Lower lobe of right lung (tissue), 2 donors: Measurements from ENCODE around the gene ARR3. TPM values are rescaled to one million over a fixed set of nuclear protein-coding genes. Genes with fewer than 3 reads are reported as not detected.
"Not testable (repeated sequence)": the region's sequence is repeated elsewhere in the genome, so short reads cannot be mapped to it uniquely, and the experiment has no call there.

Experiments used
- ATAC-seq, 2 donors: fragments of 200-7000 bp; cut with Tn5 transposase; one replicate each; pipeline ENCODE4 v1.9.1; 2020 to 2022; ENCODE audit warnings: mild to moderate bottlenecking in 2 of 2, moderate library complexity in 2 of 2
- DNase-seq: peaks from one replicate; pipeline ENCODE4 v3.0.0-alpha.2; 2020
- H3K27ac ChIP-seq: fragments of 200-600 bp; one replicate; pipeline ENCODE4 v1.8.0; 2022
- H3K27me3 ChIP-seq: fragments of 200-600 bp; one replicate; pipeline ENCODE4 v1.8.0; 2022; ENCODE audit warnings: low read depth
- H3K36me3 ChIP-seq: fragments of 200-600 bp; one replicate; pipeline ENCODE4 v1.8.0; 2022; ENCODE audit warnings: mild to moderate bottlenecking
- H3K4me1 ChIP-seq: fragments of 200-600 bp; one replicate; pipeline ENCODE4 v1.8.0; 2022
- H3K4me3 ChIP-seq: fragments of 200-600 bp; one replicate; pipeline ENCODE4 v1.8.0; 2022; ENCODE audit warnings: mild to moderate bottlenecking
- H3K9me3 ChIP-seq: fragments of 200-600 bp; one replicate; pipeline ENCODE4 v1.8.0; 2022
- intact Hi-C: fragments of 100-400 bp; cut with DNase I; formaldehyde crosslinking; loops from one replicate; pipeline ENCODE4 v1.11.0; 2022
- total RNA-seq: library from RNA; stranded (reverse); fragmentation: NEBNext Ultra II Directional; extraction: Animal tissue kit (Norgen Biotek cat#: 25700); gene quantifications from one replicate; pipeline ENCODE4 v1.2.1, GENCODE V29; 2021
- TF ChIP-seq, protein P1 (sequence below): fragments of 200-600 bp; IDR thresholded peaks from one replicate; pipeline ENCODE4 v1.8.0; 2022; ENCODE audit warnings: antibody characterized with exemption, mild to moderate bottlenecking
- donor health status: DM: no; HTN: yes; CAD: no; lungs with severe emphysema.

ARR3 gene
- total RNA-seq, 1 donor from 2014 or later = not detected

DNA sequence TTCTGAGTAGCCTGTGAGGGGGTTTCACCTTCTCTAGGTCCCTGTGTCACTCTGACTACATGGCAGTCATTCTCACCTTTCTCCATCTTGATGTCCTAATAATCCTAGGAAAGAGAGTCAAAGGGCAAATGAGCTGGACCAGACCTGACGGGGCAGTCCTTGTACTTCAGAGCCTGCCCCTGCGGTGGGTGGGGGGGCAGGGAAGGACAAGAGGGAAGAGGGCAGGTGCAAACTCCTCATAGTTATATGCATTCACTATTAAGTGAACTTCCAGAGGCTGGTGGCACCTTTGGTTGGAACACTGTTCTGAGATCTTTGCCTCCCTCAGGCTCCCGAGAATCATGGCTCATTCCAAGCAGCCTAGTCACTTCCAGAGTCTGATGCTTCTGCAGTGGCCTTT, 33.8 kb upstream of the ARR3 start, which contains the start of gene AWAT1:
Gene AWAT1, plus strand, starts transcription at position 301 of the 400 bp plus-strand sequence. Its CDS starts 41 bp downstream, at position 342.
- DNase-seq (no peak), ATAC-seq (no peak)
- no peak within 1 kb of the TSS for H3K4me3 ChIP-seq
- H3K27me3 ChIP-seq = no peaks in the 10 kb centered on the region
- H3K9me3 ChIP-seq = no peaks in the 10 kb centered on the region
- no peaks in the 10 kb centered on the region for H3K4me1 ChIP-seq
- TF ChIP-seq, protein P1, sequence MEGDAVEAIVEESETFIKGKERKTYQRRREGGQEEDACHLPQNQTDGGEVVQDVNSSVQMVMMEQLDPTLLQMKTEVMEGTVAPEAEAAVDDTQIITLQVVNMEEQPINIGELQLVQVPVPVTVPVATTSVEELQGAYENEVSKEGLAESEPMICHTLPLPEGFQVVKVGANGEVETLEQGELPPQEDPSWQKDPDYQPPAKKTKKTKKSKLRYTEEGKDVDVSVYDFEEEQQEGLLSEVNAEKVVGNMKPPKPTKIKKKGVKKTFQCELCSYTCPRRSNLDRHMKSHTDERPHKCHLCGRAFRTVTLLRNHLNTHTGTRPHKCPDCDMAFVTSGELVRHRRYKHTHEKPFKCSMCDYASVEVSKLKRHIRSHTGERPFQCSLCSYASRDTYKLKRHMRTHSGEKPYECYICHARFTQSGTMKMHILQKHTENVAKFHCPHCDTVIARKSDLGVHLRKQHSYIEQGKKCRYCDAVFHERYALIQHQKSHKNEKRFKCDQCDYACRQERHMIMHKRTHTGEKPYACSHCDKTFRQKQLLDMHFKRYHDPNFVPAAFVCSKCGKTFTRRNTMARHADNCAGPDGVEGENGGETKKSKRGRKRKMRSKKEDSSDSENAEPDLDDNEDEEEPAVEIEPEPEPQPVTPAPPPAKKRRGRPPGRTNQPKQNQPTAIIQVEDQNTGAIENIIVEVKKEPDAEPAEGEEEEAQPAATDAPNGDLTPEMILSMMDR = no peak
- H3K27ac ChIP-seq = no peak within 1 kb of the TSS
- intact Hi-C loops = no loop called here
- no peaks in the 10 kb centered on the region for H3K36me3 ChIP-seq

DNA sequence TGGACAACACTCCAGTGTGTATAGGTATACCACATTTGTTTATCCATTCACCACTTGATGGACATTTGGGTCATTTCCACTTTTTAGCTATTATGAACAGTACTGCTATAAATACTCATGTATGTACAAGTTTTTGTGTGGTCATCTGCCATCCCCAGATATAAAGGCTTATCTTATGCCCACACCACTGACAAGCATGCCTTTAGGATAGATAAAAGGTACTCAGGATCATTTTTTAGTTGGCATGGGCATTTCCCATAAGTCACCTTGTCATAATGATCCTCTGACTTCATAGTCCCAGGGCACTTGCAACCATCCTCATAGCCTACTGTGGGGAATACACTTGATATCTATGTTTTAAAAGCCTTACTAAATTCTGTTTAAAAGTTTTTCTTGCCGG, 27.4 kb upstream of the ARR3 start:
- Histone ChIP-seq H3K36me3 (no peaks in the 10 kb centered on the region), H3K27me3 (no peaks in the 10 kb centered on the region), H3K4me3 (no peak overlapping the region), H3K27ac (no peak overlapping the region), H3K9me3 (no peaks in the 10 kb centered on the region), H3K4me1 (no peaks in the 10 kb centered on the region)
- ATAC-seq = no peak
- intact Hi-C loops = no loop called here
- no peak for DNase-seq
- TF ChIP-seq, protein P1 = no peak

DNA sequence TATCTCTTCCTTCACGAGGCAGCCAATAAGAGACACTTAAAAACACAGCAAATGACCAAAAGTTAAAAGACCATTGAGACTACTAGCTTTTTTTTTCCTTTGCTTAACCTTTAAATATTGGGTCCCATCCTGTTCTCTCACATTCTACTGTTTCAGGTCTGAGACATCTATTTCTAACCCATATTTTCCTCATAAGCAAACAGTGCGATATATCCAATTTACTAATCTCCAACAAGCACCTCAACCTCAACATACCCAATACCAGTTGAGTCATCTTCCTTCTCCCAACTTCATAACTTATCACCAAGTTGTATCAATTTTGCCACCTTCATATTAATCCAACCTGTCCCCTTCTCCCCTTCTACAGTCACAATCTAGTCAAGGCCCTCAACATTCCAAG, 26.6 kb upstream of the ARR3 start:
- ATAC-seq (no peak), DNase-seq (no peak)
- H3K27me3 ChIP-seq = no peaks in the 10 kb centered on the region
- H3K36me3 ChIP-seq = no peaks in the 10 kb centered on the region
- H3K9me3 ChIP-seq = no peaks in the 10 kb centered on the region
- intact Hi-C loops = no loop called here
- TF ChIP-seq, protein P1 = no peak
- H3K27ac ChIP-seq = no peak overlapping the region
- H3K4me1 ChIP-seq = no peaks in the 10 kb centered on the region
- no peak overlapping the region for H3K4me3 ChIP-seq

DNA sequence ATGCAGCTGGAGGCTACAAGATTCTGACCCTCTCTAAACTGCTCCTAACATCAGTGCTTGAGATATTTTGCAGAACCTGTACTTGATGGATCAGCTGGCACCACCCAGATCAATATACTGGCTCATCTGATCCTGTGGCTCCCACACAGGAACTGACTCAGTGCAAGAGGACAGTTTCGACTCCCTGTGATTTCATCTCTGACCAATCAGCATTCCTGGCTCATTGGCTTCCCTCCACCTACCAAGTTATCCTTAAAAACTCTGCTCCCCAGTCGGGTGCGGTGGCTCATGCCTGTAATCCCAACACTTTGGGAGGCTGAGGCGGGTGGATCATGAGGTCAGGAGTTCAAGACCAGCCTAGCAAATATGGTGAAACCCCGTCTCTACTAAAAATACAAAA, 24.5 kb upstream of the ARR3 start:
- H3K36me3 ChIP-seq, H3K9me3 ChIP-seq, H3K4me1 ChIP-seq, H3K4me3 ChIP-seq, H3K27ac ChIP-seq, H3K27me3 ChIP-seq, DNase-seq, intact Hi-C loops, ATAC-seq: not testable (repeated sequence)

DNA sequence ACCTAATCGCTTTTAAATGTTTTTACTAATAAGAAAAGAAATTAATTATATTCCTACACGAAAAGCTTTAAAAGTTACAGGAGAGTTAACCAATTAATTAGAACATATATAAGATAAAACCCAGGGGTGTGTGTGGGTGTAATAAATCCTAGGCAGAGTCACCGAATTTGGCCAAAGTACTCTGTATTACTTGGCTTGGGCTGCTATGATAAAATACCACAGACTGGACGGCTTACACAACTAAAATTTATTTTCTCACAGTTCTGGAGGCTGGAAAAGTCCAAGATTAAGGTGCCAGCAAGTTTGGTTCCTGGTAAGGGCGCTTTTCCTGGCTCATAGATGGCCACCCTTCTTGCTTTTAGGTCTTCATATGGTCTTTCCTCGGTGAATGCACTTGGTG, 23.3 kb upstream of the ARR3 start:
- DNase-seq (no peak), ATAC-seq (no peak)
- no peak overlapping the region for H3K27ac ChIP-seq
- no peaks in the 10 kb centered on the region for H3K27me3 ChIP-seq
- intact Hi-C loops = no loop called here
- no peak overlapping the region for H3K4me3 ChIP-seq
- H3K4me1 ChIP-seq = no peaks in the 10 kb centered on the region
- no peaks in the 10 kb centered on the region for H3K9me3 ChIP-seq
- H3K36me3 ChIP-seq = no peaks in the 10 kb centered on the region
- TF ChIP-seq, protein P1 = no peak

DNA sequence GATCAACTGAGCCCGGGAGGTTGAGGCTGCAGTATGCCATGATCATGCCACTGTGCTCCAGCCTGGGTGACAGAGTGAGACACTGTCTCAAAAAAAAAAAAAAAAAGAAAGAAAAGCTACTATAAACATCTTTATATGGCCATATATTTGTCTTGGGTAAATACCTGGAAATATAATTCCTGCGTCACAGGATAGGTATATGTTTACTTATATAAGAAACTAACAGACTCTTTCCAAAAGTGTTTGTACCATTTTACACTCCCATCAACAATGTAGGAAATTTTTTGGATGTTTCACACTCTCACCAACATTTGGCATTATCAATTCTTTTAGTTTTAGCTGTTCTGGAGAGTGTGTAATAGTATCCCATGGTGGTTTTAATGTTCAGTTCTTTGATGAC, 20.9 kb upstream of the ARR3 start:
- no peak for ATAC-seq
- Histone ChIP-seq H3K4me3 (no peak overlapping the region), H3K27ac (no peak overlapping the region), H3K9me3 (no peaks in the 10 kb centered on the region), H3K36me3 (no peaks in the 10 kb centered on the region), H3K4me1 (no peaks in the 10 kb centered on the region), H3K27me3 (no peaks in the 10 kb centered on the region)
- TF ChIP-seq, protein P1 = no peak
- intact Hi-C loops = no loop called here
- no peak for DNase-seq
